Fibroblast of skin of right quadriceps (primary cell): ENCODE results near the gene PDP2.

Source experiments
- DNase-seq: peaks from one replicate; pipeline ENCODE4 v3.0.0-alpha.2; 2013

PDP2 gene, protein sequence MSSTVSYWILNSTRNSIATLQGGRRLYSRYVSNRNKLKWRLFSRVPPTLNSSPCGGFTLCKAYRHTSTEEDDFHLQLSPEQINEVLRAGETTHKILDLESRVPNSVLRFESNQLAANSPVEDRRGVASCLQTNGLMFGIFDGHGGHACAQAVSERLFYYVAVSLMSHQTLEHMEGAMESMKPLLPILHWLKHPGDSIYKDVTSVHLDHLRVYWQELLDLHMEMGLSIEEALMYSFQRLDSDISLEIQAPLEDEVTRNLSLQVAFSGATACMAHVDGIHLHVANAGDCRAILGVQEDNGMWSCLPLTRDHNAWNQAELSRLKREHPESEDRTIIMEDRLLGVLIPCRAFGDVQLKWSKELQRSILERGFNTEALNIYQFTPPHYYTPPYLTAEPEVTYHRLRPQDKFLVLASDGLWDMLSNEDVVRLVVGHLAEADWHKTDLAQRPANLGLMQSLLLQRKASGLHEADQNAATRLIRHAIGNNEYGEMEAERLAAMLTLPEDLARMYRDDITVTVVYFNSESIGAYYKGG

DNA sequence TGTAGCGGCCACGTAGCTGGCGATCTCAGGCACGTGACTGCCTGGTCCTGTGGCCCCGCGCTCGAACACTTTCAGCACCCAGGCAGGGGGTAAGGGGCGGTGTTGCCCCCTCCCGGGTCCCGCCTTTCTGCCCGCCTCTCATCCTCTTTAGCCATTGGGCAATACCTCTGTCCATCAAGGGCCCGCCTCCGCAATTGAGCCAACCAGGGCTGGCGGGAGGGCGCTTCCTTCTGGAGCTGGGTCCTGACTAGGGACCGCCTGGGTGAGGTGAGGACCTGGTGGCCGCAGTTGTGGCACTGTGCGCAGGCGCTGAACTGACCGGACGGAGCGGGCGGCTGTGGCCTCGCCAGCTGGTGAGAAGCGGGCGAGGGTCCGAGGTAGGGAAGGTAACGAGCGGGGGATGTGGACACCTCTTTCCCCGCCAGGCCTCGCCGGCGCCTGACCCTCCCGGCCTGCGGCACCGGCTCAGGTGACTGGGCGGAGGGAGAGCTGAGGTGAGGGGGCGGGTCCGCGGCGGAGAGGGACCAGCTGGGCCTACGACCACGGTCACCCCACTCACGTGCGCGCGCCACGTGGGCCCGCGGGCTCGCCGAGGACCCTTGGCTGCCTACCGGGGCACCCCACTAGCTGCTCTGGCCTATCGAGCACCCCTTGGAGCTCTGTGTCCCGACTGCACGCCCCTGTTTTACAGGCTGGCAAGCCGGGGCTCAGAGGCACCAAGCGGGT, at the start of gene PDP2:
Gene PDP2 (plus strand): TSS at position 228 of the 726 bp plus-strand sequence. CDS start 3,770 bp downstream, outside the sequence.
- DNase-seq: peak; percentile 96

- DNase-seq: no peak
Measured at GRCh38 chr16:66832190-66832589, 48.1 kb upstream of the PDP2 start.

GRCh38 chr16:66832661-66833305, 47.5 kb upstream of the PDP2 start:
- peak; percentile 38 for DNase-seq

DNA sequence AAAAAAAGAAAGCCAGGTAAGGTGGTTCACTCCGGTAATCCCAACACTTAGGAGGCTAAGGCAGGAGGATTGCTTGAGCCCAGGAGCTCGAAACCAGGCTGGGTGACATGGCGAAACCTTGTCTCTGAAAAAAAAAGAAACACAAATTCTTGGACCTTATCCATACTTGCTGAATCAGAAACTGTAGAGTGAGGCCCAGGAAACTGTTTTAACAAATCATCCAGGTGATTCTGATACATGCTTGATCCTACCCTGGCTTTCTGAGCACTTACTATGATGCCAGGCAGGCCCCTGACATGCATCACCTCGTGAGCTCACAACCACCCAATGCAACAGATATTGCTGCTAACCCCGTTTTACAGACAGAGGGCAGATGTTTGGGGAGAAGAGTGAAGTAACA, 45.6 kb upstream of the PDP2 start:
- DNase-seq: no peak

GRCh38 chr16:66840883-66841282, 39.4 kb upstream of the PDP2 start:
- DNase-seq: no peak

DNA sequence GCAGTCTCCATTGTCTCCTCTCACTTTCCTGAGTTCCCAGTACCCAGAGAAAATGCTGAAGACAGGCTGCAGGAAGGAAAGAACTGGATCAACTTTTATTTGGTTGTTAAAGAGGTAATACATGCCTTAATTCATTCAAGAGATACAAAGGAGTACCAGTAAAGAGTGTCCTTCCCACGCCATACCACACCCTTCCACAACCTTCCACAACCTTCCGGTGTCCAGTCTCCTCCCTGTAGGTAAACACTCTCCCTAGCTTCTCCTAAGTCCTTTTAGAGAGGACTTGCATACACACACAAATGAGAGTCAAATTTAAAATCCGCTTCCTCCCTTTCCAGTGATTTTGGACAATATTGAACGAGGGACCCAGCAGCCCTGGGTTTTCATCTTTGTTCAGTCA, 38.9 kb upstream of the PDP2 start:
- no peak for DNase-seq

DNA sequence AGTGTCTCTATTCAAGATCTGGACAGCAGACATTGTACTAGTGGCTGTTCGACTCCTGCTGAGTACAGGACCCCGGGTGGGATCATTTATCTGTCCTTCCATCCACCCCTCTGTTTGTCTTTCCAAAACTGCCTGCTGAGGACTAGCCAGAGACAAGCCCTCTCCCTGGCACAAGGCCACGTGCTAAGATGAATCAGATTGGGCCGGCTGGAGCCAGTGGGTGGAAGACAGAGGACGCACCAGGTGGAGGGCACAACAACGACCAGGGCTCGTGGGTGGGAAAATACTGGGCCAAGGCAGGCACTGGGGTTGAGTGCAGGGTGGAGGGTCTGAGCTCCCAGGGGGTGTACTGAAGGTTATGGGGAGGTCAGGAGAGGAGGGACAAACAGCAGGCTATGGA, 37.5 kb upstream of the PDP2 start:
- DNase-seq: no peak

GRCh38 chr16:66843191-66843590, 37.1 kb upstream of the PDP2 start:
- no peak for DNase-seq

- no peak for DNase-seq
Measured at GRCh38 chr16:66844009-66844341, 36.3 kb upstream of the PDP2 start.

- DNase-seq: no peak
Measured at GRCh38 chr16:66844342-66845079, 35.8 kb upstream of the PDP2 start, which contains the start of gene CA7. TSS of gene CA7 (plus strand) at chr16:66844414. CDS start at chr16:66844488, 74 bp downstream.

DNA sequence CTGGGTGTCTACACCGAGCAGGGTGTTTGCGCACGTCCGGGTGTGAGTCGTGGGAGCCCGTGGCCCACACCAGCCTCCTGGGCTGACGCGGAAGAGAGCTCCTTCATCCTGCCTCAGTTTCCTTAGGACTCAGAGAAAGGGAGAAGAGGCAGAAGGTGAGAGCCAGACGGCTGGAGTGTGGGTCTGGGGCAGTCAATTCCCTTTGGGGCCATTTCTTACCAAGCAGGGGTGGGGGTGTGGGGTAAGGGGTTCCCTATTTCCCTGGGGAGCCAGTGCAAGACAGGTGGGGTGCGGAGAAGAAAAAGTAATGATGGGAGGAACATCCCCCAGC, 35.3 kb upstream of the PDP2 start:
- DNase-seq: no peak

DNA sequence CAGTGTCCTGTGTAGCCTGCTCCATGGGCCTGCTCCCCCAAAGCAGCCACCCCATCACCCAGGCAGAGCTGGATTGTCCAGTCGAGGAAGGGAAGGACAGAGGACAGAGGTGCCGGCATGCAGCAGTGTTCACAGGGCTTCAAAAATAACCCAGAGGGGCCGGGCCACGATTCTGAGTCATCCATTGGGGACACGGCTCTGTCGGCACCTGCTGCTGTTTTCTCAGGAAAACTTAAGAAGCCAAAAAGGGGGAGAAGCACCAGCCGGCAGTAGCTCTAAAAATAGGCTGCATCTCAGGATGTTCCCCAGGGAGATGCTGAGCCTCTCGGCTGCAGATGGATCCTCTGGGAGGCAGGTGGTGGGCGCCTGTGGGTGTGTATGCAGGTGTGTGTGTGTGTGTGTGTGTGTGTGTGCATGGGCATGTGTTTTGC, 34.5 kb upstream of the PDP2 start:
- no peak for DNase-seq

DNA sequence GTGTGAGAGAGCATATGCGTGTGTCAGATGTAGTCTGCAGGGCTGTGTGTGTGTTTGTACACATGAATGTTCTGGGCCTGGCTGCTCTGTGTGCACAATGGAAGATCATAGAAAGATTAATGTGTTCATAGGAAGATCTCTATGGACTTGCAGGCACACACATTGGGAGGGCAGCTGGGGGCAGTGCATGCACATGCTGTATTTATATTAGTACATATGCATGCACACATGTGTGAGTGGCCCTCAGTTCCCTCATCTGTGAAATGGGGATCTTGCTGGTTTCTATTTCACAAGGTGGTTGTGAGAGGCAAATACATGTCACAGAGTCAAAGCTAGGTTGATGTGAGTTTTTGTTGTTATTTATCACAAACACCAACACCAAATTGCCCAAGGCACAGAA, 34.0 kb upstream of the PDP2 start:
- DNase-seq: no peak

DNA sequence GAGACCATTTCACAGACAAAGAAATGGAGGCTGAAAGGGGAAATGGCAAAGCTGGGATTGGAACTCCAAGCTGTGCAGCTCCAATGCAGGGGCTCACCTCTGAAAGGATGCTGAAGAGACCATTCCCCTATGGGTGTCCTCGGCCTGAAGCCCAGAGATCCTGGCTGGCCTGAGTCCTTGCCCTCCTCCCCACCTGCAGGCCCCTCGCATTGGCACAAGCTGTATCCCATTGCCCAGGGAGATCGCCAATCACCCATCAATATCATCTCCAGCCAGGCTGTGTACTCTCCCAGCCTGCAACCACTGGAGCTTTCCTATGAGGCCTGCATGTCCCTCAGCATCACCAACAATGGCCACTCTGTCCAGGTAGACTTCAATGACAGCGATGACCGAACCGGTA, 33.5 kb upstream of the PDP2 start:
- DNase-seq: no peak

GRCh38 chr16:66847533-66848067, 32.7 kb upstream of the PDP2 start:
- DNase-seq: no peak

DNA sequence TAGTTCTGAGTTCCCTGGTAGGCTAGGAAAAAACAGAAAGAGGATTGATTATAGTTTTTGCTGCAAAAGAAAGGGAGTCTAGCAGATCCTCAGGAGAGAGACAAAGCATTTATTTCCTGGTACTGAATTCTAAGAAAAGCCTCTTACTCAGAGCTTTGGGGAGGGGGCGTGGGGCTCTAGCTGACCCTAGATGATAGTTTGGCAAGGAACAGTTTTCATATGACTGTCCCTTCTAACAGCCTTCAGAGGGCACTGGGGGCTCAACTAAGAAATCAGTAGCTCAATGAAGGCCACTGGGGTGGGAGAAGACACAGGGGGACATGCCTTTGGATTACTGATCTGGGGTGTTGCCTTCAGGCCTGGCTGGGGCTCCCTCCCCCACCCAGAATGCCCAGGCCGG, 32.1 kb upstream of the PDP2 start:
- DNase-seq: no peak

DNA sequence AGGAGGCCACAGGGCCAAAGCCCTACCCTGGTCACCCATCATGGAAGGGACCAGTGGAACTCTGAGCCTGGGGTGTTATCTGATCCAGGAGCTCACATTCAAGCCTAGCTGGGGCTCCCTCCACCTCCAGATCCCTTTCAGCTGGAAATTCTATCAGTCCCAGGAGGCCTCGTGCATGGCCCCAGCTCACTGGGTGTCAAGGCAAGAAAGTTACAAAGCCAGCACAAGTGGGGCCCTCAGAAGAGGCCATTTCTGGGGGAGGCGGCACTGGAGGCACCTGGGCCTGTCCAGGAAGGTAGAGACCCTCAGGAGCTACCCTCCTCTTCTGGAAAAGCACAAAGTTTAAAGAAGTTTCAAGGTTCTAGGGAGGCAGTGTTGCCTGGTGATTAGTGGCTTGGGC, 31.3 kb upstream of the PDP2 start:
- DNase-seq: no peak

GRCh38 chr16:66849549-66849948, 30.8 kb upstream of the PDP2 start:
- DNase-seq: no peak

- no peak for DNase-seq
Measured at GRCh38 chr16:66850115-66850815, 30.1 kb upstream of the PDP2 start.

DNA sequence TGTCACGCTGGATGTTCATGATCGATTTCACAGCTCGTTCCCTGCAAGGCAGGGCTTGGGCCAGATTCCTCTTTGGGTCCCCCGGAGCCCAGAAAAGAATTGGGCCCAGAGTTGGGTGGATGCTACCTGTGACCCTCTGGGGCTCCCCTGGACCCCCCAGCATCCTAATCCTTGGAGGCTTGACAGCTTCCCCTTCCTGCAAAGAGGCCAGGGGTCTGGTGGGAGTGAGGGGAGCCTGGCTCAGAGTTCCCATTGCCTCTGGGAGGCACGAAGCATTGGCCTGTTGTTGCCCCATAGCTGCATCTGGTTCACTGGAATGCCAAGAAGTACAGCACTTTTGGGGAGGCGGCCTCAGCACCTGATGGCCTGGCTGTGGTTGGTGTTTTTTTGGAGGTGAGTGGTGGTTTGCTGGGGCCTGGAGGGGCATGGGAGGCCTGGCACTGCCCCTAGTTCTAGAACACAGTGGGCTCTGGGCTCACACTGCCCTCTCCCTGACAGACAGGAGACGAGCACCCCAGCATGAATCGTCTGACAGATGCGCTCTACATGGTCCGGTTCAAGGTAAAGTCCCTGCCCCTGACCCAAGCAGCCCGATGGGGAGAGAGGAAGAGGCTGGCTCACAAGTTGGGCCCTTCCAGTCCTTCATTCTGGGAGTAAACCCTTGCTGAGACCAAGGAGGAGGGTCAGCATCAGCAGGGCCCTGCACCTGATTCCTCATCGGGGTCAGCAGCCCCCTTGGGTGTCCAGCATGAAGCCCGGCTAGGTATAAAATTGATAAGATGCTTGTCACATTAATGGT, 28.9 kb upstream of the PDP2 start:
- DNase-seq: no peak
